ENCODE results near the gene TUBA3D.
"Not testable (repeated sequence)": the region's sequence is repeated elsewhere in the genome, so short reads cannot be mapped to it uniquely, and the experiment has no call there.

The TUBA3D gene

DNA sequence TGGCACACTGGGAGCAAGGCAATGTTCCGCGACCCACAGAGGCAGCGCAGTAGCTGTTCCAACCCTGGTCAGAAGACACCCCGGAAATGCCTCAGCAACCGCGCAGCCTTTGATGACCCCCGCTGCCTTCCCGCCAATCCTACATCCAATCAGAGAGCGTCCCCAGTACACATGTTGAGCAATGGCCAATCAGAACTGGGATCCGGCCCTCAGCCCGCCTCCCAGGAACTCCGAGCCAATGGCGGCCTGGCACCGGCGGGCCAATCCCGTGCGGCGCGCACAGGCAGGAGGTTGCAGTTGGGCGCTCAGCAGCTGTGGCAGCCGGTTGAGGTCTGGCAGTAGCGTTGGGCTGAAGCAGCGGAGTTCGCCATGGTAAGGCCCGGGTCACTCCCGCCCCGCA lies at the start of gene TUBA3D:
TUBA3D (plus strand) TSS at position 289 of the 400 bp plus-strand sequence; CDS start at position 370, 81 bp downstream.
- in situ Hi-C loops (cut with MboI; ENCODE audit: low sequenced_read_pairs), result no loop called here

DNA sequence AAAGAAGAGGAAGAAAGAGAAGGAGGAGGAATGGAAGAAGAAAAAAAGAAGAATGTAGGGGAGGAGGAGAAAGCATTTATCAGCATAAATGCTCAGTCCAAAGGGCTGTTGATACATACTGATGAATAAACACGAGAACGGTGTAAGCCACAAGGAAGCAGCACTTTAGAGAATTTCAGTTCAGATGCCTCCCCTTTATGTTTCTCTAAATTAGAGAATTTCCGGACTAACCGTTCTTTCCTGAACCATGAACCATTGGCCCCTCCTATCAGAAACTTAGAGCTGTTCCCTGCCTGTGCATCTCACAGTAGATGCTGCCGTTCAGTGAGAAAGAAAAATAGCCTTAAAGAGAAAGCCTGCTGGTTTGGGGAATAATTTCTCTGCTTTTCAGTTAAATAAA lies 49.2 kb upstream of the TUBA3D start:
- in situ Hi-C loops (cut with MboI; ENCODE audit: low sequenced_read_pairs), result no loop called here

DNA sequence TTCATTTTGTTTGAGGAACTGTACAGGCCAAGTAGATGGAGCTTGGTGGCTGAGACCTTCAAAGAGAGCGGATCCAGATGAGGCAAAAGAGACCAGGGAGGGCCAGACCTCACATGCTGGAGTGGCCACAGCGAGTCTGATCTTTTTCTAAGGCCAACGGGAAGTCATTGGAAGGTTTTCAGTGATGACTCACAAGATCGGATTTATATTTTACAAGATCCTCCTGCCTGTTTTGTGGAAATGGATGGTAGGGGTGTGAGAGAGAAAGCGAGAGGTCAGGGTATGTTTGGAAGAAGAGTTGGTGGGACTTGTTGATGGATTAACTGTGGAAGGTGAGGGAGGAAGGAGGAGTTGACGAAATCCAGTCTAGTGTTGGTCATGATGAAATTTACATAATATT lies 44.6 kb upstream of the TUBA3D start:
- in situ Hi-C loops (cut with MboI; ENCODE audit: low sequenced_read_pairs), result no loop called here

DNA sequence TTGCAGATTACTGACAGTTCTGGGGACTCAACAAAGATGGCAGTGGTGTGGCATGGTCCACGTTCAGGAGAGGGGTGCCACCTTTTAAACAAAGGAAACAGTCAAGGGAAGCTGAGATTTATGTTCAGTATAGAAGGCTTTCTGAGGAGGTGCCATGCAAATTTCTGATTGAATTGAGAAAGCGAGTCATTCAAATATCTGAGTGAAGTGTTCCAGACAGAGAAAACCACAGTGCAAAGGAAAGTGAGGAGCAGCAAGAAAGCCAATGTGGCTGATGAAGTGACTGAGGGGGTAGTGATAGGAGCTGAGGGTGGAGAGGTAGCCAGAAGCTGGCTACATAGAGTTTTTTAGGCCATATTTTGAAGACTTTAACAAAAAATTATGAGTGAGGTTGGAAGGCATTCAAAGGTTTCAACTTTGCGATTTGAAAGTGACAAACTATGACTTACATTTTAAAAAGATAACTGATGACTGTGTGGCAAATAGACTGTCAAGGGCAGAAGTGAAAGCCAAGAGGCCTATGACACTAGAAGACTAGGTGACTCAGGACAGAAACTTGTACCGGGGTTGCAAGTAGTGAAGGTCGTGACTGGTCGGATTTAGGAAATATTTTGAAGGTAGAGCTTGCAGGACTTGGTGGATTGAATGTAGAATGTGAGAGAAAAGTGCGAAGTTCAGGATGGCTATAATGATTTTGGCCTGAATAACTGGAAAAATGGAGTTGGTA lies 35.0 kb upstream of the TUBA3D start:
- in situ Hi-C loops (cut with MboI; ENCODE audit: low sequenced_read_pairs), result not testable (repeated sequence)

DNA sequence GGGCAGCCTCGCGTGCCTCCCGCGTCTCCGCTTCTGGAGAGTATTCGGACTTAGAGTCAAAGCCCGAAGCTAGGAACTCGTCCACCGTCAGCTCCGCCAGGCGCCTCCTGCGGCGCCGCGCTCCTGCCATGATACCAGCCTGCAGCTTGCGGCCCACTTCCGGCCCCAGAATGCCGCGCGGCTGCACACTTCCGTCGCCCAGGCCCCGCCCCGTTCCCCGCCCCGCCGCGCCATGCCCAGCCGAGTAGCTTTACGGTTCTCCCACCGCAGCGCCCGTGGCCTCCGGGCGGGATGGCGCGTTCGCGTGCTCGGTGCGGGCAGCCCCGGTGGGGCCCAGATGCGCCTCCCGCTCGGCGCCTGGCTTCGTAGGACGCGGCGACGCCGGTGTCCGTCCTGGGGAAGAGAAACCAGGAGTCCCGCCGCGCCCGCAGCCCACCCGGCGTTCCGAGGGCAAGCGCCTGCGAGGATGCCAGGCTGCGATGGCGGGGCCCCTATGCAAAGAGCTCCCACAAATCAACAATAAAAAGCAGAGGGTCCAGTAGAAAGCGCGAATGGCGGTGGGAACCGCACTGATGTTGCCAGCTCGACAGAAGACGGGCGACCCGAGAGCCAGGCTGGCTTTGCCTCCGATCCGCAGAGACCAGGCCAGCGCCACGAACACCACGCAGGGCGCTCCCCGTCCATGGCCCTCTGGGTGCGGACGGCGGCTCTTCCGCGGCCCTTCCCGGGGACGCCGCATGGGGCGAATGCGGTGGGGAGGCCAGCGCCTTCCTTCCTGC lies 31.0 kb upstream of the TUBA3D start:
- in situ Hi-C loops (cut with MboI; ENCODE audit: low sequenced_read_pairs), result not testable (repeated sequence)

DNA sequence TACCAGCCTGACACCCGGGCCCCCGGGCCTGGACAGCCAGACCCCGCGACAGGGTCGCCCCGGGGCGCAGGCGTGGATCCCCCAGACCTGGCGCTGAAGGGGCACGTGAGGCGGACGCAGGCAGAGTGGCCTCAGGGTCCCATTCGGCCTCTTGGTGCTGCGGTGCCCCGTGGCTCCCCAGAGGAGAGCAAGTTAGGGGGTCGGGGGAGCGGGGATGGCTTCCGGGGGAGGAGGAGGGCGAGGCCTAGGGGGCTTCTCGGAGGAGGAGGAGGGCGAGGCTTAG lies 30.5 kb upstream of the TUBA3D start:
- in situ Hi-C loops (cut with MboI; ENCODE audit: low sequenced_read_pairs), result not testable (repeated sequence)

DNA sequence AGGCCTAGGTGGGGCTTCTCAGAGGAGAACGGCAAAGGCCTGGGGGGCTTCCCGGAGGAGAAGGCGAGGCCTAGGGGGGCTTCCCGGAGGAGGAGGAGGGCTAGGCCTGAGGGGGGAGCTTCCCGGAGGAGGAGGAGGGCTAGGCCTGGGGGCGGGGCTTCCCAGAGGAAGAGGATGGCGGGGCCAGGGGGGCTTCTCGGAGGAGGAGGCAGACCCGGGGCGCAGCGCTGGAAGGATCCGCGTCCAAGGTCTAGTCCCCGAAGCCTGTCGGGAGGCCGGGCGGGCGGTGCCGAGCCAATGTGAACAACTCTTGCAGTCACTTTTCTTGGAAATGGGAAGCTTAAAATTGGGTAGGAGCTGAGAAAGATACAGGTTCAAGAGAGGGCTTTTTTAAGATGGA lies 30.0 kb upstream of the TUBA3D start:
- in situ Hi-C loops (cut with MboI; ENCODE audit: low sequenced_read_pairs), result no loop called here

DNA sequence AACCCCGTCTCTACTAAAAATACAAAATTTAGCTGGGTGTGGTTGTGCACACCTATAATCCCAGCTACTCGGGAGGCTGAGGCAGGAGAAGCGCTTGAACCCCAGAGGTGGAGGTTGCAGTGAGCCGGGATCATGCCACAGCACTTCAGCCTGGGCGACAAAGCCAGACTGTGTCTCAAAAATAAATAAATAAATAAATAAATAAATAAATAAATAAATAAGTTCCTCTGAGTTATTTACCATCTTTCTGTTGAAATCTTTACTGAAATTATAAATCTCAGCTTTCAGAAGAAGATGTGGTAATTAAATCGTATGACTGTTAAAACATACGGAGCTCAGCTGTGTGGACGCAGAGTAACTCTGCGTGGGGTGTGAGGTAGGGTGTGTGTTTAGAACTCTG lies 27.9 kb upstream of the TUBA3D start:
- in situ Hi-C loops (cut with MboI; ENCODE audit: low sequenced_read_pairs), result not testable (repeated sequence)

DNA sequence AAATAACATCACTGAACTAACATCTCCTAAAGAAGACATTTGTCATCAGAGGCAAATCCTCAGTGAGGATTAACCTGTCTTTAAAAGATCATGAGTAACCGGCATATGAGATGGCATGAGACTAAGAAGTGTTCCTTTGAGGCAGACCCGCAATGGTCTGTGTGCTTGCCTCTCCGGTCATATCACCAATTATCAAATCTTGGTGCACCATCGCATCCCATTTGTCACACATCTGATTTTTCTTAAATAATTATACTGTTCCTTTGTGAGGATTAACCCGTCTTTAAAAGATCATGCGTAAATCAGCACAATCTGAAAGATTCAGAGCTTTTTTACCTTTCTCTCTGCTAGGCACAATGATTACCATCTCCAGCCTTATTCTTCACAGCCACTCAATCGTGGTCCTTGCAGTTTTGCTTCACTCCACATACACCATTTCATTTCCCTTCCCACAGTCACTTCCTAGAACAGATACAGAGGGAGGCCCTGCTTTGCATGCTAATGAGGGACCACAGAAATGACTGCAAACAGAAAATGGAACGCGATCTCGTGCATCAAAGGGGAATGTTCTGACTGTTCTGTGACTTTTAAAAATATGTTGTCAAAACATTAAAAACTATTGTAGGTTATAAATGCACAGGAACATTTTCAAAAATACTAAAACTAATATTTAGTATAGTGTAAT lies 24.5 kb upstream of the TUBA3D start:
- in situ Hi-C loops (cut with MboI; ENCODE audit: low sequenced_read_pairs), result not testable (repeated sequence)

DNA sequence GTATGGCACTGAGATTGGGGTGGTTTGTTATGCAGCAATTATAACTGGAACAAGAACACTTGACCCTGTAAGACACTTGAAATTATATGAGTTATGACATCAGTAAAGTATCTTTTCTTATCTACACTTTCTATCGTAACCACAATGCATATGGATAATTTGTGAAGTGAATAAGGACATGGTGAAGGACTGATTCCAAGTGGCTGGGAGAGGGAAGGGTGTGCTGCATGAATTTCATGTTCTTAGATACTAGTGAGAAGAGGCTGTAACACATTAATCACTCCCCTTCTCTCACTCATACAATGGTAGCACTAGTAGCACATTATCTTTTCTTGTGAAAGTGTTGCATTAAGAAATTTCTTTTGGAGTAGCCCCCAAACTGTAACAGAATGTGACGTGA lies 21.0 kb upstream of the TUBA3D start:
- in situ Hi-C loops (cut with MboI; ENCODE audit: low sequenced_read_pairs), result not testable (repeated sequence)

DNA sequence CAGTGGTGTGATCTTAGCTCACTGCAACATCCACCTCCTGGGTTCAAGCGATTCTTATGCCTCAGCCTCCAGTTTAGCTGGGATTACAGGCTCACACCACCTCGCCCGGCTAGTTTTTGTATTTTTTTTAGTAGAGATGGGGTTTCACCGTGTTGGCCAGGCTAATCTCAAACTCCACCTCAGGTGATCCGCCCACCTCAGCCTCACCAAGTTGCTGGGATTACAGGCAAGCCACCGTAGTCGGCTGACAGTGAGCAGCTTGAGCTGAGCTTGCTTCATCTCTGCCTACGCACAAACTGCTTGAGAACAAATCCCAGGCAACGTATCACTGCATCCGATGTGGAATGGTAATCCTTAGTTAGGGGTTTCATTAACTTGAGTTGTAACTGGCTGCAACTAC lies 8.2 kb upstream of the TUBA3D start:
- in situ Hi-C loops (cut with MboI; ENCODE audit: low sequenced_read_pairs), result not testable (repeated sequence)

DNA sequence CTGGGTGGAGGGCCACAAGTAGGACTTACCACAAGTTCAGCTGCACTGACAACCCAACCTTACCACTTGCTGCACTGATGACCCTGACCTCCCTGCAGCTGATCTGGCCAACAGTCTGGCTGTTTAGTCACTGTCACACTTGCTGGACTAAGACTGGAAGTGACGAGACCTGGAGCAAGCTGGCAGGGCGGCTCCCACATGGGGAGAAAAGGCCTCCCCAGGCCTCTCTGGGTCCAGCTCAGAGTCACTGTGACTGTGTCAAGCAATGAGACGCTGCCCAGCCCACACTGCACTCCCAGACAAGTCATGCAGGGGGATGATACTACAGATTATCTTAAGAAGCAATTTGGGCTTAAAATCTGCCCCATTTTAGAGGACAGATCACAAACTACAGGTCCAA lies 5.0 kb upstream of the TUBA3D start:
- in situ Hi-C loops (cut with MboI; ENCODE audit: low sequenced_read_pairs), result not testable (repeated sequence)

DNA sequence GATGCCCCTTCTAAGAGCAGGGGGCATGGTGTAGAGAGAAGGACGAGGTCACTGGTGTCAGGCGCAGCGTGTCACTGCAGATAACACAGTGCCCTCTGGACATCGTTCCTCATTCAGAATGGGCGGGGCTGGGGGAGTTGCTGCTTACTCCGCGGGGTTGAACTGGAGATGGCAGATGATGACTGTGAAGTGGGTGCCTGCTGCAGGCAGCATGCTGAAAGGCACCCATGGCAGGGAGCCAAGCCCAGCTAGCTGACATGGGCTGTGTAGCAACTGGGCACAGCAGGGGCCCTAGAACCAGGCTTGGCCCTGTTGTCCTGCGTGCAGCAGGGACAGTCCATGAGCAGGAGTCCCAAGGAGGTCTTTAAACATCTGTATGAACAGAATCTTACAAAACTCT lies 4.3 kb upstream of the TUBA3D start:
- in situ Hi-C loops (cut with MboI; ENCODE audit: low sequenced_read_pairs), result not testable (repeated sequence)

DNA sequence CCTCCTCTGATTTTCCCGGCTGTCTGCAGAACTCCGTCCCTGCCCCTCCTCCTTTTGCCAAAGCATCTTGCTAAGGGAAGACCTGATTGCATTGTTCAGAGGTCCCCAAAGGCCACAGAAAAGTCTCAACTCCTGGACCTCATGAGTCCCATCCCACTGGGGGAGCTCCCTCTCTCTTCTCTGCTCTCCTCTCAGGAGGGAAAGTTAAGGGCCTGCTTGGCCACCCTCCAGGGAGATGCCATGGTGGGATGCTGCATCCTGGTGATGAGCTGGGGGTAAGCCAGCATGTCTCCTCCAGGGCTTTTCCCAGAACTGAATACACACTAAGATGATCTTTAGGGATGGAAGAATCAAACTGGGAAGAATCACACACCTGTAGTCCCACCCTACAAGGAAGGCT lies 2.7 kb upstream of the TUBA3D start:
- in situ Hi-C loops (cut with MboI; ENCODE audit: low sequenced_read_pairs), result not testable (repeated sequence)

DNA sequence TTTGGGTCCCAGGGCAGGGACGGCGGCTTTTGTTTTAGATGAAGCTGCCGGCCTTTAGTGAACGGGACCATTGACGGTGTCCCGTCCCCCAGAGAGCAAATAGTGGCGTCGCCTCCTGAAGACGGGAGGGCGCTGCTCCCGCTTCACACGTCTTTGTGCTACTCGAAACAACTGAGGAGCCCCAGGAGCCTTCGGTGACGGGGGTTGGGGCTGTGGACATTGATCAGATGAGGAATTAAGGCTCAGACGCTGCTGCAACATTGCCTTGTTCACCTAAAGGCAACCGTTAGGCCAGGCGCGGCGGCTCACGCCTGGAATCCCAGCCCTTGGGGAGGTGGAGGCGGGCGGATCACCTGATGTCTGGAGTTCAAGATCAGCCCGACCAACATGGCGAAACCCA lies 444 bp downstream of the TUBA3D start:
- in situ Hi-C loops (cut with MboI; ENCODE audit: low sequenced_read_pairs), result not testable (repeated sequence)

DNA sequence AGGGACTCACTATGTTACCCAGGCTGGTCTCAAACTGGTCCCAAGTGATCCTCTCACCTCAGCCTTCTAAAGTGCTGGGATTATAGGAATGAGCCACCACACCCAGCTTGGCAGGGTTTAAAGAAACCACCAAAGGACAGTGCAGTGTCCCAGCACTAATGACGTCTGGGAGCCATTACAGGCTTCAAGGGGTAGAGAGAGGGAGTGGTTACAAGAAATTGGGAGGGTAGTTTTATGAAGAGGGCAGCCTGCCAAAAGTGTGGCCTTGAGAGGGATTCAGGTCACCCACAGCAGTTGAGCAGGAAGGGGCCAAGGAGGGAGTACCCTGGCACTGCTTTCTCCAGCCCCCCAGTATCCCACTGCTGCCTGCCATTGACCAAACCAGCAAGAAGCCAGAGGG lies 1.3 kb downstream of the TUBA3D start:
- in situ Hi-C loops (cut with MboI; ENCODE audit: low sequenced_read_pairs), result not testable (repeated sequence)

DNA sequence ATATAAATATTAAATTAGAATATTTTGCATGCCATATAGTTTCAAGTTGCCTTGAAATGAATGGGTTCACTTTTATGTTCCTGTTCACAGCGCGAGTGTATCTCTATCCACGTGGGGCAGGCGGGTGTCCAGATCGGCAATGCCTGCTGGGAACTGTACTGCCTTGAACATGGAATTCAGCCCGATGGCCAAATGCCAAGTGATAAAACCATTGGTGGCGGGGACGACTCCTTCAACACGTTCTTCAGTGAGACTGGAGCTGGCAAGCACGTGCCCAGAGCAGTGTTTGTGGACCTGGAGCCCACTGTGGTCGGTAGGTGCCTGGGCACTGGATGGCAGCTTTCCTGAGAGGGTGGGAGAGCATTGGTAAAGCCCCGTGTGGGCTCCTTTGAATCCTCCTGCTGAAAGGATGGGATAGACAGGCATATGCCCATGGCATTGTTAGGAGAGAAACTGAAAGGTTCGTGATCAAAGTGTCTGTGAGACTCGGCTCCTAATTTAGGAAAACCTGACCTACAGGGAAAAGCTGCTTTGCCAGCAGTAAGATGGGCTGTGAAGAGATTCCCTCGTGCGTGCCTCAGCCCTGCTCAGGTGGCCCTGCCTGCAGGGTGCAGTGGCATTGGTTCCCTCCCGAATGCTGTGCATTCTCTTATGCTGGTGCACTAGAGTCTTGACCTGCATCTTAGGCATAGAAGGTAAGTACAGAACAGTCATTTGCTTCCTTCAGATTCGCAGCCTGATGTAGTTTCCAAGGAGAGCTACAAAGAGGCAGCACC lies 2.3 kb downstream of the TUBA3D start:
- in situ Hi-C loops (cut with MboI; ENCODE audit: low sequenced_read_pairs), result not testable (repeated sequence)

DNA sequence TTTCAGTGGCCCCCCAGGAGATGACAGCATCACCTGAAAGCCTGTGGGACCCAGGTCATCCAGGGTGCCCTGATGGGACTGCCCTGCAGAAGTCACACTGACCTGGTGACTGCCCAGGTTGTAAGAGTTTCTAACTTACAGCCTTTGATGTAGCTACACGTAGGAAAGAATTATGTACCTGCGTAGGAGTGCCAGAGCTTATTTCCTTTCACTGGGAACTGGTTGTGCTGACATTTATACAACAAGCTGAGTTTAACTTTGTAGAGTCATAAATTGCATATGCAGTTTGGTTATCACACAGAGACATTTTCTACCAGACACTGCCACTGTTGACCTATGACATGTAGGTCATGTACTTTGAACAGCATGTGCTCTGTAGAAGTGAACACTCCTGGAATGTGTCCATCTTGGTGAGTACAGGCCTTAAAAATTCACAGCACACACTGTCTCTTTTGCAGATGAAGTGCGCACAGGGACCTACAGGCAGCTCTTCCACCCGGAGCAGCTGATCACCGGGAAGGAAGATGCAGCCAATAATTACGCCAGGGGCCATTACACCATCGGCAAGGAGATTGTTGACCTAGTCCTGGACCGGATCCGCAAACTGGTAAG lies 3.0 kb downstream of the TUBA3D start:
- in situ Hi-C loops (cut with MboI; ENCODE audit: low sequenced_read_pairs), result not testable (repeated sequence)

DNA sequence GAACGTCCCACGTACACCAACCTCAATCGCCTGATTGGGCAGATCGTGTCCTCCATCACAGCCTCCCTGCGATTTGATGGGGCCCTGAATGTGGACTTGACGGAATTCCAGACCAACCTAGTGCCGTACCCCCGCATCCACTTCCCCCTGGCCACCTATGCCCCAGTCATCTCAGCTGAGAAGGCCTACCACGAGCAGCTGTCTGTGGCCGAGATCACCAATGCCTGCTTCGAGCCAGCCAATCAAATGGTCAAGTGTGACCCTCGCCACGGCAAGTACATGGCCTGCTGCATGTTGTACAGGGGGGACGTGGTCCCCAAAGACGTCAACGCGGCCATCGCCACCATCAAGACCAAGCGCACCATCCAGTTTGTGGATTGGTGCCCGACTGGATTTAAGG lies 4.4 kb downstream of the TUBA3D start:
- in situ Hi-C loops (cut with MboI; ENCODE audit: low sequenced_read_pairs), result not testable (repeated sequence)

DNA sequence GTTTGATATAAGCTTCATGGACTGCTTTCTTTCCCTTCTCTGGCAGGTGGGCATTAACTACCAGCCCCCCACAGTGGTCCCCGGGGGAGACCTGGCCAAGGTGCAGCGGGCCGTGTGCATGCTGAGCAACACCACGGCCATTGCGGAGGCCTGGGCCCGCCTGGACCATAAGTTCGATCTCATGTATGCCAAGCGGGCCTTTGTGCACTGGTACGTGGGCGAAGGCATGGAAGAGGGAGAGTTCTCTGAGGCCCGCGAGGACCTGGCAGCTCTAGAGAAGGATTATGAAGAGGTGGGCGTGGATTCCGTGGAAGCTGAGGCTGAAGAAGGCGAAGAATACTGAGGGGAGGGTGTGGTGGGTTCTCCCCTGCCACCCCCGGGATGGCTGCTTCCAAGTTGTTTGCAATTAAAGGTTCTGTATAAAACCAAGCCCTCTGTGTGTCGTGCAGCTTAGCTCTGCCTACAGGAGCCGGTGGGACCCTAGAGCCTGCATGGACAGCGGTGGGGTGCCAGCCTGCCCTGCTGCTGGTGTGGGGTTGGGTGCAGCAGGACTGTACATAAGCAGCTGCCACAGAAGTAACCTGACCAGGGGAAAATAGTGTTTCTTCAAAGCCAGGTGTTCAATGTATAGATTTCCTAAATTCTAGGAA lies 6.7 kb downstream of the TUBA3D start:
- in situ Hi-C loops (cut with MboI; ENCODE audit: low sequenced_read_pairs), result not testable (repeated sequence)
